ENCODE data around the gene IFNL1.

IFNL1 gene

GRCh38 chr19:39316627-39317321, 20.6 kb downstream of the IFNL1 start:
- FAIRE-seq (no peak), DNase-seq (ENCODE audit: insufficient read length) (no peak)
- TF ChIP-seq POLR2A (IDR thresholded peaks at IDR 0.05; ENCODE audit: low read depth, low read length) (no peak), POLR2AphosphoS5 (IDR thresholded peaks at IDR 0.05; ENCODE audit: low read depth, low read length) (no peak), TAF1 (IDR thresholded peaks at IDR 0.05; ENCODE audit: borderline replicate concordance, low read depth, low read length) (no peak)

- DNase-seq (ENCODE audit: insufficient read length) (no peak), FAIRE-seq (no peak)
- TF ChIP-seq POLR2A (IDR thresholded peaks at IDR 0.05; ENCODE audit: low read depth, low read length) = no peak
- TF ChIP-seq TAF1 (IDR thresholded peaks at IDR 0.05; ENCODE audit: borderline replicate concordance, low read depth, low read length) = no peak
- TF ChIP-seq POLR2AphosphoS5 (IDR thresholded peaks at IDR 0.05; ENCODE audit: low read depth, low read length) = no peak
These were observed 21.3 kb downstream of the IFNL1 start for GRCh38 chr19:39317476-39317875.

GRCh38 chr19:39318071-39318470, 21.9 kb downstream of the IFNL1 start:
- no peak for DNase-seq (ENCODE audit: insufficient read length)
- no peak for FAIRE-seq
- TF ChIP-seq TAF1 (IDR thresholded peaks at IDR 0.05; ENCODE audit: borderline replicate concordance, low read depth, low read length) = no peak

GRCh38 chr19:39318690-39319089, 22.5 kb downstream of the IFNL1 start:
- TF ChIP-seq POLR2A (IDR thresholded peaks at IDR 0.05; ENCODE audit: low read depth, low read length) (no peak), POLR2AphosphoS5 (IDR thresholded peaks at IDR 0.05; ENCODE audit: low read depth, low read length) (no peak), TAF1 (IDR thresholded peaks at IDR 0.05; ENCODE audit: borderline replicate concordance, low read depth, low read length) (no peak)
- no peak for FAIRE-seq
- no peak for DNase-seq (ENCODE audit: insufficient read length)

- no peak for DNase-seq (ENCODE audit: insufficient read length)
- no peak for FAIRE-seq
- TF ChIP-seq POLR2AphosphoS5 (IDR thresholded peaks at IDR 0.05; ENCODE audit: low read depth, low read length) (no peak), TAF1 (IDR thresholded peaks at IDR 0.05; ENCODE audit: borderline replicate concordance, low read depth, low read length) (no peak), POLR2A (IDR thresholded peaks at IDR 0.05; ENCODE audit: low read depth, low read length) (no peak)
These were observed 23.1 kb downstream of the IFNL1 start for GRCh38 chr19:39319098-39319891.

GRCh38 chr19:39319892-39320248, 23.7 kb downstream of the IFNL1 start:
- FAIRE-seq (no peak), DNase-seq (ENCODE audit: insufficient read length) (no peak)
- TF ChIP-seq TAF1 (IDR thresholded peaks at IDR 0.05; ENCODE audit: borderline replicate concordance, low read depth, low read length) = no peak
- TF ChIP-seq POLR2A (IDR thresholded peaks at IDR 0.05; ENCODE audit: low read depth, low read length) = no peak
- TF ChIP-seq POLR2AphosphoS5 (IDR thresholded peaks at IDR 0.05; ENCODE audit: low read depth, low read length) = no peak

- FAIRE-seq = no peak
- DNase-seq (ENCODE audit: insufficient read length) = no peak
- TF ChIP-seq POLR2A (IDR thresholded peaks at IDR 0.05; ENCODE audit: low read depth, low read length) = no peak
- no peak for TF ChIP-seq POLR2AphosphoS5 (IDR thresholded peaks at IDR 0.05; ENCODE audit: low read depth, low read length)
- no peak for TF ChIP-seq TAF1 (IDR thresholded peaks at IDR 0.05; ENCODE audit: borderline replicate concordance, low read depth, low read length)
These were observed 25.1 kb downstream of the IFNL1 start for GRCh38 chr19:39321117-39321831.

GRCh38 chr19:39321832-39322176, 25.6 kb downstream of the IFNL1 start:
- FAIRE-seq (no peak), DNase-seq (ENCODE audit: insufficient read length) (no peak)
- TF ChIP-seq POLR2AphosphoS5 (IDR thresholded peaks at IDR 0.05; ENCODE audit: low read depth, low read length) (no peak), POLR2A (IDR thresholded peaks at IDR 0.05; ENCODE audit: low read depth, low read length) (no peak), TAF1 (IDR thresholded peaks at IDR 0.05; ENCODE audit: borderline replicate concordance, low read depth, low read length) (no peak)

GRCh38 chr19:39324242-39324842, 28.1 kb downstream of the IFNL1 start:
- FAIRE-seq (no peak), DNase-seq (ENCODE audit: insufficient read length) (no peak)
- TF ChIP-seq POLR2A (IDR thresholded peaks at IDR 0.05; ENCODE audit: low read depth, low read length) = no peak
- no peak for TF ChIP-seq TAF1 (IDR thresholded peaks at IDR 0.05; ENCODE audit: borderline replicate concordance, low read depth, low read length)
- no peak for TF ChIP-seq POLR2AphosphoS5 (IDR thresholded peaks at IDR 0.05; ENCODE audit: low read depth, low read length)

- FAIRE-seq (no peak), DNase-seq (ENCODE audit: insufficient read length) (no peak)
- TF ChIP-seq POLR2AphosphoS5 (IDR thresholded peaks at IDR 0.05; ENCODE audit: low read depth, low read length) (no peak), TAF1 (IDR thresholded peaks at IDR 0.05; ENCODE audit: borderline replicate concordance, low read depth, low read length) (no peak), POLR2A (IDR thresholded peaks at IDR 0.05; ENCODE audit: low read depth, low read length) (no peak)
These were observed 29.8 kb downstream of the IFNL1 start for GRCh38 chr19:39325778-39326665.
